Pancreas (tissue), 10 donors: Measurements from ENCODE around the gene MRPL3. TPM values are rescaled to one million over a fixed set of nuclear protein-coding genes. Genes with fewer than 3 reads are reported as not detected.

Source experiments
- ATAC-seq, 4 donors: fragments of 200-7000 bp; cut with Tn5 transposase; one replicate each; pipeline versions ENCODE4 v1.8.0 to v1.9.1; 2020; ENCODE audit warnings: mild to moderate bottlenecking in 4 of 4, moderate library complexity in 4 of 4
- DNase-seq, 6 donors: peaks; one replicate each; pipeline ENCODE4 v3.0.0-alpha.2; 2020
- FAIRE-seq: peaks from 2 replicates; lab custom pipeline; 2012; peaks lifted over from hg19 to GRCh38; lab: Jason Lieb, UNC
- H3K27ac ChIP-seq, 4 donors: fragments of 200-600 bp; sonication (generic); 1 replicate in 3 of 4; 2 replicates in 1 of 4; pipeline versions ENCODE4 v1.5.0 to v1.8.0; 2020
- H3K27me3 ChIP-seq, 4 donors: fragments of 200-600 bp; one replicate each; pipeline ENCODE4 v1.8.0; 2021
- H3K36me3 ChIP-seq, 3 donors: fragments of 200-600 bp; sonication (generic) in 1 of 3; one replicate each; pipeline versions ENCODE4 v1.5.0 to v1.8.0; 2020 to 2021
- H3K4me1 ChIP-seq, 3 donors: fragments of 200-600 bp; one replicate each; pipeline ENCODE4 v1.8.0; 2021
- H3K4me3 ChIP-seq, 4 donors: fragments of 200-600 bp; sonication (generic) in 2 of 4; one replicate each; pipeline versions ENCODE4 v1.5.0 to v1.8.0; 2020 to 2021
- H3K9me3 ChIP-seq, 4 donors: fragments of 200-600 bp; one replicate each; pipeline ENCODE4 v1.8.0; 2021
- WGBS, 2 donors: extraction: QIAGEN DNeasy Blood & Tissue Kit; methylation state at CpG; one replicate each; pipeline ENCODE4 v1.1.7; 2013; 5-methylcytosine and 5-hydroxymethylcytosine counted together
- intact Hi-C, 3 donors: fragments of 100-400 bp; cut with DNase I; formaldehyde crosslinking; loops; one replicate each; pipeline versions ENCODE4 v1.11.1 to v1.14.2; 2022
- polyA plus RNA-seq, 2 donors: library from polyadenylated mRNA; stranded (reverse); fragments of 200-250 nt; gene quantifications; one replicate each; pipeline ENCODE4 v1.2.3, GENCODE V29; 2013
- total RNA-seq, 6 donors: library from RNA; stranded (reverse); fragmentation: NEBNext Ultra II Directional in 4 of 6; extraction: Animal tissue kit (Norgen Biotek cat#: 25700) in 4 of 6; gene quantifications; one replicate each; pipeline versions ENCODE4 v1.2.1 to v1.2.4, GENCODE V29; 2021 to 2023
- TF ChIP-seq, protein P1 (sequence below), 4 donors: fragments of 200-600 bp; sonication (generic) in 3 of 4; IDR thresholded peaks; one replicate each; pipeline versions ENCODE4 v1.5.0 to v1.8.0; 2021; ENCODE audit warnings: antibody characterized with exemption in 4 of 4
- donor health status: healthy with polysubstance abuse.
- donor health status: DM: no; HTN: no; CAD: no; lungs with moderate emphysema.
- donor health status: DM: no; HTN: no; CAD: no.
- donor health status: control.
- donor health status: control.
- donor health status: Bipolar disorder and iron deficiency.
- donor health status: DM: yes; HTN: yes; CAD: no.
- donor health status: DM: no; HTN: no; CAD: no.
- donor health status: DM: no; HTN: no; CAD: no.
- donor health status: DM: yes; HTN: yes; CAD: no.

MRPL3 gene
- total and polyA plus RNA-seq, 8 donors: 23.5 to 45.4 (median 36.7) TPM

DNA sequence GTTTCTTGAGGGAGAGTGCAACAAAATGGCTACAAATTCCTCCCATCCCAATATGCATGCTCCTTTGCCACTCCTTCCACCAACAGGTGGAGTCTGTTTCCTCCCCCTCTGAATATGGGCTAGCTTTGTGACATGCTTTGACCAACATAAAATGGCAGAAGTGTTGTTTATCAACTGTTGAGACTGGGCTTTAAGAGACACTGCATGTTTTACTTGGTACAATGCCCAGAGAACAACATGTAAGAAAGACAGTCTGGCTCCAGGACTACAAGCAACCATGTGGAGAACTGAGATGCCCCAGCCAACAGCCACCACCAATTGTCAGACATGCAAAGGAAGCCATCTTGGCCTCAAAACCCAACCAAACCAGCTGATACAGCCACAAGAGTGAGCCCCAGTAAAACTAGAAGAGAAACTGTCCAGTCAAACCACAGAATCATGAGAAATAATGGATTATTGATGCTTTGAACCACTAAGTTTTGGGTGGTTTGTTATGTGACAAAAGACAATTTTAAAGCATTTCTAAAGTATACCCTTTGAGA is 80.7 kb downstream of the MRPL3 start:
- no peak overlapping the region for H3K27ac ChIP-seq
- H3K27me3 ChIP-seq: no peaks in the 10 kb centered on the region
- H3K9me3 ChIP-seq: no peaks in the 10 kb centered on the region
- TF ChIP-seq, protein P1, sequence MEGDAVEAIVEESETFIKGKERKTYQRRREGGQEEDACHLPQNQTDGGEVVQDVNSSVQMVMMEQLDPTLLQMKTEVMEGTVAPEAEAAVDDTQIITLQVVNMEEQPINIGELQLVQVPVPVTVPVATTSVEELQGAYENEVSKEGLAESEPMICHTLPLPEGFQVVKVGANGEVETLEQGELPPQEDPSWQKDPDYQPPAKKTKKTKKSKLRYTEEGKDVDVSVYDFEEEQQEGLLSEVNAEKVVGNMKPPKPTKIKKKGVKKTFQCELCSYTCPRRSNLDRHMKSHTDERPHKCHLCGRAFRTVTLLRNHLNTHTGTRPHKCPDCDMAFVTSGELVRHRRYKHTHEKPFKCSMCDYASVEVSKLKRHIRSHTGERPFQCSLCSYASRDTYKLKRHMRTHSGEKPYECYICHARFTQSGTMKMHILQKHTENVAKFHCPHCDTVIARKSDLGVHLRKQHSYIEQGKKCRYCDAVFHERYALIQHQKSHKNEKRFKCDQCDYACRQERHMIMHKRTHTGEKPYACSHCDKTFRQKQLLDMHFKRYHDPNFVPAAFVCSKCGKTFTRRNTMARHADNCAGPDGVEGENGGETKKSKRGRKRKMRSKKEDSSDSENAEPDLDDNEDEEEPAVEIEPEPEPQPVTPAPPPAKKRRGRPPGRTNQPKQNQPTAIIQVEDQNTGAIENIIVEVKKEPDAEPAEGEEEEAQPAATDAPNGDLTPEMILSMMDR (IDR thresholded peaks at IDR 0.05): no peak
- no peaks in the 10 kb centered on the region for H3K4me1 ChIP-seq
- no peak for ATAC-seq
- no peaks in the 10 kb centered on the region for H3K36me3 ChIP-seq
- FAIRE-seq: no peak
- no peak for DNase-seq
- intact Hi-C loops: no loop called here
- no peak overlapping the region for H3K4me3 ChIP-seq

GRCh38 chr3:131421301-131421700 is 81.5 kb downstream of the MRPL3 start:
- H3K9me3 ChIP-seq: no peaks in the 10 kb centered on the region
- WGBS, 2 donors: 94 to 100% methylated on average over 1 of the region's 1 CpG
- intact Hi-C loops: no loop called here
- no peak overlapping the region for H3K27ac ChIP-seq
- FAIRE-seq (no peak), ATAC-seq (no peak), DNase-seq (no peak)
- no peak overlapping the region for H3K4me3 ChIP-seq
- TF ChIP-seq, protein P1 (IDR thresholded peaks at IDR 0.05): no peak
- no peaks in the 10 kb centered on the region for H3K27me3 ChIP-seq
- H3K36me3 ChIP-seq: no peaks in the 10 kb centered on the region
- no peaks in the 10 kb centered on the region for H3K4me1 ChIP-seq

- ATAC-seq (no peak), DNase-seq (no peak), FAIRE-seq (no peak)
- no peak overlapping the region for H3K4me3 ChIP-seq
- H3K36me3 ChIP-seq: no peaks in the 10 kb centered on the region
- no peaks in the 10 kb centered on the region for H3K9me3 ChIP-seq
- TF ChIP-seq, protein P1 (IDR thresholded peaks at IDR 0.05): no peak
- 85 to 90% methylated on average over 2 of the region's 2 CpGs for WGBS, 2 donors
- no peaks in the 10 kb centered on the region for H3K27me3 ChIP-seq
- no peaks in the 10 kb centered on the region for H3K4me1 ChIP-seq
- H3K27ac ChIP-seq: no peak overlapping the region
- intact Hi-C loops: no loop called here
Measured at GRCh38 chr3:131417751-131418150, 85.0 kb downstream of the MRPL3 start.

Other genes starting within 250 kb of the MRPL3 start
- 10 to 100 TPM in 2 of 6 donors, 1 to 10 TPM in 4; 4.1 to 12.9 (median 7.7) TPM for gene NUDT16, start 121.2 kb downstream of the MRPL3 start, total RNA-seq
- gene NUDT16, start 121.2 kb downstream of the MRPL3 start, polyA plus RNA-seq: 10 to 100 TPM in 1 of 2 donors, 1 to 10 TPM in 1; 9.8 to 14.1 TPM